Natural killer cell (primary cell): ENCODE data around the gene CCDC124. TPM values are rescaled to one million over a fixed set of nuclear protein-coding genes. Genes with fewer than 3 reads are reported as not detected.

ENCODE experiments used
- ATAC-seq, 3 donors: fragments of 150-1000 bp in 2 of 3; fragments of 200-7000 bp in 1 of 3; cut with Tn5 transposase; 1 replicate in 1 of 3; 2 replicates in 2 of 3; pipeline ENCODE4 v1.10.0; 2021; ENCODE audit warnings: mild to moderate bottlenecking in 2 of 3, moderate library complexity in 2 of 3
- DNase-seq, 2 donors: peaks; one replicate each; pipeline versions ENCODE4 v3.0.0 to v3.0.0-alpha.2; 2013 to 2021; ENCODE audit warnings: mixed read lengths in 1 of 2
- H3K27ac ChIP-seq: one replicate; pipeline ENCODE4 v1.5.1; 2013; ENCODE audit warnings: mild to moderate bottlenecking, low read length
- H3K27me3 ChIP-seq: one replicate; pipeline ENCODE4 v1.6.1; 2013; ENCODE audit warnings: low read length; ENCODE audit not compliant: control insufficient read depth, insufficient read depth
- H3K36me3 ChIP-seq: one replicate; pipeline ENCODE4 v1.6.1; 2013; ENCODE audit warnings: low read length; ENCODE audit not compliant: control insufficient read depth, insufficient read depth
- H3K4me1 ChIP-seq: one replicate; pipeline ENCODE4 v1.6.1; 2013; ENCODE audit warnings: low read length; ENCODE audit not compliant: control insufficient read depth, insufficient read depth
- H3K4me3 ChIP-seq: one replicate; pipeline ENCODE4 v1.5.1; 2013; ENCODE audit warnings: low read length
- H3K9me3 ChIP-seq: one replicate; pipeline ENCODE4 v1.6.1; 2013; ENCODE audit warnings: low read length; ENCODE audit not compliant: control insufficient read depth, insufficient read depth
- H3K27ac Mint-ChIP-seq, 2 donors: one replicate each; pipeline ENCODE4 v1.8.0; 2022; ENCODE audit warnings: mild to moderate bottlenecking in 2 of 2, mixed read lengths in 2 of 2, moderate library complexity in 1 of 2
- H3K27me3 Mint-ChIP-seq, 2 donors: one replicate each; pipeline ENCODE4 v1.8.0; 2022; ENCODE audit warnings: low read depth in 2 of 2, mixed read lengths in 2 of 2
- H3K36me3 Mint-ChIP-seq: one replicate; pipeline ENCODE4 v1.8.0; 2022; ENCODE audit warnings: mixed read lengths
- H3K4me1 Mint-ChIP-seq, 2 donors: one replicate each; pipeline ENCODE4 v1.8.0; 2022; ENCODE audit warnings: mixed read lengths in 2 of 2
- H3K4me3 Mint-ChIP-seq: one replicate; pipeline ENCODE4 v1.8.0; 2022; ENCODE audit warnings: mild to moderate bottlenecking, moderate library complexity, mixed read lengths
- H3K9me3 Mint-ChIP-seq, 2 donors: one replicate each; pipeline ENCODE4 v1.8.0; 2022; ENCODE audit warnings: mixed read lengths in 2 of 2
- CTCF ChIP-seq: fragments of 200-600 bp; IDR thresholded peaks from one replicate; pipeline ENCODE4 v1.8.0; 2022; ENCODE audit warnings: antibody characterized with exemption
- WGBS: methylation state at CpG from one replicate; pipeline ENCODE4 v1.1.7; 2013; ENCODE audit warnings: missing lambda C conversion rate; ENCODE audit not compliant: insufficient coverage; 5-methylcytosine and 5-hydroxymethylcytosine counted together
- intact Hi-C: fragments of 100-400 bp; cut with micrococcal nuclease; formaldehyde crosslinking; loops from one replicate; pipeline ENCODE4 v1.14.2; 2022
- total RNA-seq, 4 donors: library from RNA; stranded (reverse); fragments of 120-200 nt in 1 of 4; gene quantifications; one replicate each; pipeline versions ENCODE4 v1.2.3 to v1.2.4, GENCODE V29; 2013 to 2022

Gene CCDC124
- total RNA-seq, 3 donors from 2014 or later (not counting 1 experiment from before 2014, with no cell fraction given) = 32.6 to 37.6 (median 37.4) TPM

- intact Hi-C loops = no loop called here
- peak overlapping the region; percentile 28 for H3K4me3 Mint-ChIP-seq
- H3K4me1 ChIP-seq = peaks cover 49% of the 10 kb centered on the region
- DNase-seq (peak; percentile 34 to 54), ATAC-seq (no peak)
- peaks cover 26 to 38% of the 10 kb centered on the region in 2 donors for H3K4me1 Mint-ChIP-seq
- no peaks in the 10 kb centered on the region for H3K36me3 Mint-ChIP-seq
- no peak for TF ChIP-seq CTCF
- H3K9me3 ChIP-seq = no peaks in the 10 kb centered on the region
- H3K27ac ChIP-seq = no peak overlapping the region
- 1% methylated on average over 66 of the region's 68 CpGs for WGBS
- H3K27me3 Mint-ChIP-seq = peaks cover 26 to 49% of the 10 kb centered on the region in 2 donors
- peaks cover 51% of the 10 kb centered on the region for H3K27me3 ChIP-seq
- H3K27ac Mint-ChIP-seq = peak overlapping the region in 1 of 2 donors; percentile 99
- H3K36me3 ChIP-seq = no peaks in the 10 kb centered on the region
- no peaks in the 10 kb centered on the region for H3K9me3 Mint-ChIP-seq
- no peak overlapping the region for H3K4me3 ChIP-seq
Measured at GRCh38 chr19:17951990-17952976, 19.5 kb downstream of the CCDC124 start.

GRCh38 chr19:17953316-17953801 lies 20.5 kb downstream of the CCDC124 start:
- DNase-seq (no peak), ATAC-seq (no peak)
- no peaks in the 10 kb centered on the region for H3K36me3 ChIP-seq
- intact Hi-C loops = no loop called here
- H3K4me1 ChIP-seq = peaks cover 46% of the 10 kb centered on the region
- no peak for TF ChIP-seq CTCF
- Mint-ChIP-seq H3K27ac (peak overlapping the region; percentile 8 to 78), H3K4me1 (peaks cover 23 to 34% of the 10 kb centered on the region in 2 donors), H3K9me3 (no peaks in the 10 kb centered on the region), H3K27me3 (peaks cover 34 to 50% of the 10 kb centered on the region in 2 donors), H3K4me3 (peak overlapping the region; percentile 40), H3K36me3 (no peaks in the 10 kb centered on the region)
- 69% methylated on average over 7 of the region's 7 CpGs for WGBS
- H3K27ac ChIP-seq = no peak overlapping the region
- H3K9me3 ChIP-seq = no peaks in the 10 kb centered on the region
- no peak overlapping the region for H3K4me3 ChIP-seq
- peaks cover 51% of the 10 kb centered on the region for H3K27me3 ChIP-seq

- Mint-ChIP-seq H3K4me1 (peaks cover 23 to 34% of the 10 kb centered on the region in 2 donors), H3K27ac (no peak overlapping the region), H3K27me3 (peaks cover 34 to 50% of the 10 kb centered on the region in 2 donors), H3K36me3 (no peaks in the 10 kb centered on the region), H3K4me3 (no peak overlapping the region), H3K9me3 (no peaks in the 10 kb centered on the region)
- Histone ChIP-seq H3K36me3 (no peaks in the 10 kb centered on the region), H3K4me1 (peaks cover 41% of the 10 kb centered on the region), H3K27me3 (peaks cover 49% of the 10 kb centered on the region), H3K4me3 (no peak overlapping the region), H3K9me3 (no peaks in the 10 kb centered on the region), H3K27ac (no peak overlapping the region)
- intact Hi-C loops = no loop called here
- DNase-seq (no peak), ATAC-seq (no peak)
- WGBS = 84% methylated on average over 4 of the region's 4 CpGs
- no peak for TF ChIP-seq CTCF
Measured at GRCh38 chr19:17953869-17954268, 21.1 kb downstream of the CCDC124 start.
